NCI-H2196 (cell line): ENCODE results near the gene WASL.

ENCODE experiments used
- DNase-seq: peaks from one replicate; lab custom pipeline; 2025; ENCODE audit not compliant: unreplicated experiment; lab: John Stamatoyannopoulos, UW

Gene WASL

GRCh38 chr7:123633553-123633952, 115.2 kb downstream of the WASL start:
- no peak for DNase-seq

DNA sequence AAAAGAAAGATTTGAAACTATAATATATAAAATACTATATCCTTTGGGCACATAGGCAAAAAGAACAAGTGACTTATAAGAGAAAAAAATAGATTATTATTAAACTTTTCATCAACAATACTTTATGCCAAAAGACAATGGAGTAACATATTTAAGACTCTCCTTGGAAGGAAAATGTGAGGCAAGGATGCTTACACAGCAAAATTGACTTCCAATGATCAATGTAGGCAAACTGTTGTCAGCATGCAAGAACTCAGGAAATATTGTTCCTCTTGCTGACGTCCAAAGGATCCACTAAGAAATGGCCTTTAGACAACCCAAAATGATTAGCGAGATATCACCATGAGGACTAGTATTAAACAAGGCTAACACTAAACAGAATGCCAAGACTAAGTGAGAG, 116.0 kb downstream of the WASL start:
- no peak for DNase-seq
